Neural progenitor cell (in vitro differentiated cells): ENCODE measurements around the gene CNTNAP4. TPM values are rescaled to one million over a fixed set of nuclear protein-coding genes. Genes with fewer than 3 reads are reported as not detected.
A peak's percentile ranks its signal among the peaks of the same experiment; 100 is the strongest.

Experiments
- DNase-seq: peaks from one replicate; pipeline ENCODE4 v3.0.0-alpha.2; 2016; ENCODE audit warnings: low spot score
- H2AFZ ChIP-seq: fragments of 200-600 bp; sonication (generic); replicated peaks from 2 replicates; pipeline ENCODE4 v1.6.1; 2016; ENCODE audit warnings: antibody characterized with exemption
- H3F3A ChIP-seq: fragments of 200-600 bp; sonication (generic); 2 replicates; pipeline ENCODE4 v1.6.1; 2016; ENCODE audit warnings: antibody characterized with exemption, low read depth
- H3K27ac ChIP-seq: fragments of 200-600 bp; sonication (generic); 2 replicates; pipeline ENCODE4 v1.5.1; 2016; ENCODE audit warnings: mild to moderate bottlenecking
- H3K27me3 ChIP-seq: fragments of 200-600 bp; sonication (generic); 2 replicates; pipeline ENCODE4 v1.6.1; 2016; ENCODE audit warnings: mild to moderate bottlenecking, moderate library complexity
- H3K36me3 ChIP-seq: fragments of 200-600 bp; sonication (generic); 2 replicates; pipeline ENCODE4 v1.5.1; 2016
- H3K4me1 ChIP-seq: fragments of 200-600 bp; sonication (generic); 2 replicates; pipeline ENCODE4 v1.6.1; 2016; ENCODE audit warnings: mixed run types
- H3K4me2 ChIP-seq: fragments of 200-600 bp; sonication (generic); 2 replicates; pipeline ENCODE4 v1.6.1; 2016
- H3K4me3 ChIP-seq: fragments of 200-600 bp; sonication (generic); 2 replicates; pipeline ENCODE4 v1.5.1; 2016
- H3K79me2 ChIP-seq: fragments of 200-600 bp; sonication (generic); 2 replicates; pipeline ENCODE4 v1.6.1; 2016; ENCODE audit warnings: low read depth
- H3K9ac ChIP-seq: fragments of 200-600 bp; sonication (generic); 2 replicates; pipeline ENCODE4 v1.6.1; 2016
- H3K9me3 ChIP-seq: fragments of 200-600 bp; sonication (generic); 2 replicates; pipeline ENCODE4 v1.5.1; 2016; ENCODE audit warnings: low read depth
- H4K20me1 ChIP-seq: fragments of 200-600 bp; sonication (generic); 2 replicates; pipeline ENCODE4 v1.6.1; 2016; ENCODE audit warnings: low read depth
- H3K27ac Mint-ChIP-seq: 3 replicates; pipeline ENCODE4 v1.8.0; 2021; ENCODE audit warnings: mixed read lengths
- H3K27me3 Mint-ChIP-seq: 2 replicates; pipeline ENCODE4 v1.8.0; 2022; ENCODE audit warnings: low read depth, mild to moderate bottlenecking, inconsistent platforms, moderate library complexity, mixed read lengths; ENCODE audit not compliant: insufficient read depth
- H3K36me3 Mint-ChIP-seq: 3 replicates; pipeline ENCODE4 v1.8.0; 2021; ENCODE audit warnings: mixed read lengths
- H3K4me1 Mint-ChIP-seq: 3 replicates; pipeline ENCODE4 v1.8.0; 2021; ENCODE audit warnings: mixed read lengths
- H3K4me3 Mint-ChIP-seq: 3 replicates; pipeline ENCODE4 v1.8.0; 2021; ENCODE audit warnings: mild to moderate bottlenecking, moderate library complexity, mixed read lengths
- H3K9me3 Mint-ChIP-seq: 3 replicates; pipeline ENCODE4 v1.8.0; 2020; ENCODE audit warnings: mixed read lengths
- EZH2 ChIP-seq: fragments of 200-600 bp; sonication (generic); IDR thresholded peaks from 2 replicates; pipeline ENCODE4 v1.6.1; 2017; ENCODE audit warnings: antibody characterized with exemption, mild to moderate bottlenecking, moderate library complexity
- EZH2phosphoT487 ChIP-seq: fragments of 200-600 bp; sonication (generic); IDR thresholded peaks from 2 replicates; pipeline ENCODE4 v1.6.1; 2017; ENCODE audit warnings: antibody characterized with exemption
- total RNA-seq: library from RNA; depleted of rRNA; stranded (reverse); fragments of >200 nt; gene quantifications from 2 replicates; pipeline ENCODE4 v1.2.3, GENCODE V29; 2015; ENCODE audit warnings: low replicate concordance
- TF ChIP-seq, protein P1 (sequence below): fragments of 200-600 bp; sonication (generic); IDR thresholded peaks from 2 replicates; pipeline ENCODE4 v1.5.1; 2017; ENCODE audit warnings: antibody characterized with exemption, mild to moderate bottlenecking

The CNTNAP4 gene
- total RNA-seq, 1 donor from 2014 or later: 0.41 TPM

DNA sequence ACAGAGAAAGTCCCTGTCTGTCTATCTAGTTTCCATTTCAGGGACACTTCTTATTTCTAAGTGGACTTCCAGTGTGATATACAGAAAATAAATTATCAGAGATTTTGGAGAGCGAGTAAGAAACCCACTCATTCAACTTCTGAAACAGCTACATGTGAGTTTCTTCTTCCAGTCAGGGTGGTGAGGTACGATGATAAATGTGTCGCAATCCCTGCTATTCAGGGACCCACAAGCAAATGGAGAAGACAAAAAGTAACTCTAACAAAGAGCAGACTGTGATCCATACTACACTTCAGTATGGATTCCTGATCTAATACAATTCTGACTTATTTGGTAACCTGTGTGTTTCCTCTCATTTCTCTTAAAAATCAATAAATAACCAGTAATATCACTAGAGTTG is 16.8 kb downstream of the CNTNAP4 start:
- H3K79me2 ChIP-seq: no peaks in the 10 kb centered on the region
- TF ChIP-seq EZH2phosphoT487: no peak
- no peak for TF ChIP-seq EZH2
- TF ChIP-seq, protein P1, sequence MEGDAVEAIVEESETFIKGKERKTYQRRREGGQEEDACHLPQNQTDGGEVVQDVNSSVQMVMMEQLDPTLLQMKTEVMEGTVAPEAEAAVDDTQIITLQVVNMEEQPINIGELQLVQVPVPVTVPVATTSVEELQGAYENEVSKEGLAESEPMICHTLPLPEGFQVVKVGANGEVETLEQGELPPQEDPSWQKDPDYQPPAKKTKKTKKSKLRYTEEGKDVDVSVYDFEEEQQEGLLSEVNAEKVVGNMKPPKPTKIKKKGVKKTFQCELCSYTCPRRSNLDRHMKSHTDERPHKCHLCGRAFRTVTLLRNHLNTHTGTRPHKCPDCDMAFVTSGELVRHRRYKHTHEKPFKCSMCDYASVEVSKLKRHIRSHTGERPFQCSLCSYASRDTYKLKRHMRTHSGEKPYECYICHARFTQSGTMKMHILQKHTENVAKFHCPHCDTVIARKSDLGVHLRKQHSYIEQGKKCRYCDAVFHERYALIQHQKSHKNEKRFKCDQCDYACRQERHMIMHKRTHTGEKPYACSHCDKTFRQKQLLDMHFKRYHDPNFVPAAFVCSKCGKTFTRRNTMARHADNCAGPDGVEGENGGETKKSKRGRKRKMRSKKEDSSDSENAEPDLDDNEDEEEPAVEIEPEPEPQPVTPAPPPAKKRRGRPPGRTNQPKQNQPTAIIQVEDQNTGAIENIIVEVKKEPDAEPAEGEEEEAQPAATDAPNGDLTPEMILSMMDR: no peak
- no peak overlapping the region for H3K27ac ChIP-seq
- H3K4me3 ChIP-seq: no peak overlapping the region
- no peaks in the 10 kb centered on the region for H3K9me3 ChIP-seq
- H3K4me1 ChIP-seq: no peaks in the 10 kb centered on the region
- H3K36me3 ChIP-seq: no peaks in the 10 kb centered on the region
- H3F3A ChIP-seq: no peaks in the 10 kb centered on the region
- DNase-seq: no peak
- H2AFZ ChIP-seq: no peak overlapping the region
- no peak overlapping the region for H3K4me2 ChIP-seq
- Mint-ChIP-seq H3K27me3 (peaks cover 3% of the 10 kb centered on the region), H3K4me3 (no peak overlapping the region), H3K27ac (no peak overlapping the region), H3K36me3 (no peaks in the 10 kb centered on the region), H3K4me1 (no peaks in the 10 kb centered on the region), H3K9me3 (no peaks in the 10 kb centered on the region)
- H3K9ac ChIP-seq: no peak overlapping the region
- no peaks in the 10 kb centered on the region for H4K20me1 ChIP-seq
- no peaks in the 10 kb centered on the region for H3K27me3 ChIP-seq

DNA sequence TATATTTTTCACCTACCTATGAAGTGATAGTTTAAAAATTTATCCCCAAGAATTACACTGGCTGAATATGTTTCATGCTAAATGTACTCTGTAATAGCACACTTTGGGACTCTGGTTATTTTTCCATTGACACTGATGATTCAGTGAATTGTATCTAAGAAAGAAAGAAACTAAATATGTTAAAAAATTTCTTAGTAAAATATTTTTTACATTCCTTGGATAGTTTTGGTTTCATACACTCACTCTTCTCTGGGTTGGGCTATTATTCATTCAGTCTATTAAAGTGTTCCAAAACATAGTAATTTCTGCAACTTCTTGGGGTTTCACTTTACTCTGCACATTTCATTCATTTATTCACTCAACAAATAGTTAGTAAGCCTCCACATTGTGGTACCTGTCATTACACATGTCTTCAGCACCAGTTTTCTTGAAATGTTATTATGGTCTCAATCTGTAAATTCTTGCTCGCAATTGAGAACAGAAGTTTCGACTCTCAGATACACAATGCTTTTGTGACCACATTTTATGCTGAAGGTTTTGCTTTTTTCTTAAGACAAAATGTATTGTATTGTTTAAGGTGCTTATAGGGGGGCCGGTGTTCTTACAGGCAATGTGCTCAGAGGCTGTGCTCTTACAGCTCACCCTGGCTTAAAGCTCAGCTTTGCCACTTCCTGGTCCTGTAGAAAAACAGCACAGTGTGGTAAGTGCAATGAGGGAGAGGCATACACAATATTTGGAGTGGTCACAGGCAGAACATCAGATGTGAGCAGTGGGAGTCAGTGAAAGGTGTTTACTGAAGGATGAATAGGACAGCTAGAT is 17.4 kb downstream of the CNTNAP4 start:
- Histone ChIP-seq H3K27ac (no peak overlapping the region), H3K36me3 (no peaks in the 10 kb centered on the region), H3F3A (no peaks in the 10 kb centered on the region), H3K4me1 (no peaks in the 10 kb centered on the region), H3K9me3 (no peaks in the 10 kb centered on the region), H3K79me2 (no peaks in the 10 kb centered on the region), H3K9ac (no peak overlapping the region), H3K27me3 (no peaks in the 10 kb centered on the region), H4K20me1 (no peaks in the 10 kb centered on the region), H3K4me2 (no peak overlapping the region), H3K4me3 (no peak overlapping the region), H2AFZ (no peak overlapping the region)
- no peak for DNase-seq
- TF ChIP-seq, protein P1: no peak
- no peak for TF ChIP-seq EZH2
- TF ChIP-seq EZH2phosphoT487: no peak
- Mint-ChIP-seq H3K27me3 (peaks cover 3% of the 10 kb centered on the region), H3K4me1 (no peaks in the 10 kb centered on the region), H3K9me3 (no peaks in the 10 kb centered on the region), H3K27ac (peak overlapping the region; percentile 3), H3K36me3 (no peaks in the 10 kb centered on the region), H3K4me3 (no peak overlapping the region)

- H3K36me3 Mint-ChIP-seq: no peaks in the 10 kb centered on the region
- no peaks in the 10 kb centered on the region for H3K36me3 ChIP-seq
- H3K4me2 ChIP-seq: no peak overlapping the region
- no peaks in the 10 kb centered on the region for H3K9me3 ChIP-seq
- no peak overlapping the region for H3K4me3 ChIP-seq
- H3K9me3 Mint-ChIP-seq: no peaks in the 10 kb centered on the region
- H3F3A ChIP-seq: no peaks in the 10 kb centered on the region
- peaks cover 2% of the 10 kb centered on the region for H3K27me3 Mint-ChIP-seq
- no peak for TF ChIP-seq EZH2phosphoT487
- TF ChIP-seq EZH2: no peak
- TF ChIP-seq, protein P1: no peak
- H4K20me1 ChIP-seq: no peaks in the 10 kb centered on the region
- no peaks in the 10 kb centered on the region for H3K79me2 ChIP-seq
- H3K4me3 Mint-ChIP-seq: no peak overlapping the region
- no peak for DNase-seq
- no peak overlapping the region for H3K27ac ChIP-seq
- no peak overlapping the region for H3K9ac ChIP-seq
- H3K4me1 ChIP-seq: no peaks in the 10 kb centered on the region
- no peaks in the 10 kb centered on the region for H3K4me1 Mint-ChIP-seq
- H3K27ac Mint-ChIP-seq: no peak overlapping the region
- H2AFZ ChIP-seq: no peak overlapping the region
- no peaks in the 10 kb centered on the region for H3K27me3 ChIP-seq
These were observed 20.7 kb downstream of the CNTNAP4 start for GRCh38 chr16:76297941-76298340.
